AG04449 (cell line): Measurements from ENCODE around the gene MBD3L3.

Experiments
- CTCF ChIA-PET: fragments of 350-600 bp; formaldehyde crosslinking; extraction: SDS; loops from one replicate; lab custom pipeline; 2021; ENCODE audit warnings: antibody characterized with exemption; lab: Yijun Ruan, JAX
- POLR2A ChIA-PET: fragments of 400-600, 350-600 bp; formaldehyde crosslinking; extraction: SDS; loops from one replicate; lab custom pipeline; 2020; ENCODE audit warnings: antibody characterized with exemption, inconsistent platforms; lab: Yijun Ruan, JAX
- DNase-seq: peaks from one replicate; pipeline ENCODE4 v3.0.0-alpha.2; 2010; ENCODE audit warnings: low read depth, low spot score
- H3K4me3 ChIP-seq: 2 replicates; pipeline ENCODE4 v1.5.1; 2011; ENCODE audit warnings: low read depth, mild to moderate bottlenecking, control low read depth, low read length
- CTCF ChIP-seq: IDR thresholded peaks from one replicate; pipeline ENCODE4 v1.5.1; 2011; ENCODE audit warnings: mild to moderate bottlenecking, moderate library complexity, low read length, control low read depth, inconsistent platforms; ENCODE audit not compliant: insufficient read depth; ENCODE audit errors: missing control alignments

Gene MBD3L3

GRCh38 chr19:7076151-7076550 is 17.7 kb upstream of the MBD3L3 start:
- ChIA-PET CTCF (no interaction called here), POLR2A (no interaction called here)
- DNase-seq: no peak
- H3K4me3 ChIP-seq: no peak overlapping the region
- TF ChIP-seq CTCF: no peak

- H3K4me3 ChIP-seq: no peak overlapping the region
- no peak for TF ChIP-seq CTCF
- DNase-seq: no peak
- ChIA-PET POLR2A (no interaction called here), CTCF (no interaction called here)
These were observed 16.3 kb upstream of the MBD3L3 start for GRCh38 chr19:7074705-7075282.

- CTCF ChIA-PET: no interaction called here
- POLR2A ChIA-PET: no interaction called here
- no peak for DNase-seq
- H3K4me3 ChIP-seq: no peak overlapping the region
- TF ChIP-seq CTCF: no peak
These were observed 14.1 kb upstream of the MBD3L3 start for GRCh38 chr19:7072541-7072940.

GRCh38 chr19:7069904-7070226 is 11.4 kb upstream of the MBD3L3 start:
- no peak for DNase-seq
- POLR2A ChIA-PET: interaction anchor here (0.6 to 1.0 kb wide), 6 partner anchors 10 to 1012 kb away, joined by 3 to 4 read pairs (median 4); no protein-coding TSS in a partner anchor
- TF ChIP-seq CTCF: no peak
- CTCF ChIA-PET: interaction anchor here (1.5 to 2.4 kb wide), 2 partner anchors 11 to 611 kb away, joined by 4 to 10 read pairs; partner anchors contain the start of gene TRAPPC5
- peak overlapping the region; percentile 93 for H3K4me3 ChIP-seq

- POLR2A ChIA-PET: interaction anchor here (0.6 to 1.0 kb wide), 9 partner anchors 9 to 1012 kb away, joined by 3 to 4 read pairs (median 3); no protein-coding TSS in a partner anchor
- no peak for TF ChIP-seq CTCF
- CTCF ChIA-PET: interaction anchor here (0.9 to 2.4 kb wide), 4 partner anchors 11 to 612 kb away, joined by 3 to 10 read pairs (median 5); partner anchors contain the start of gene TRAPPC5
- H3K4me3 ChIP-seq: peak within 1 kb of the TSS; percentile 93
- DNase-seq: peak; percentile 58
These were observed 10.8 kb upstream of the MBD3L3 start, which contains the start of gene ZNF557 for GRCh38 chr19:7069042-7069903. Gene ZNF557 (plus strand): TSS chr19:7069703. CDS start chr19:7075075, 5,372 bp downstream.

GRCh38 chr19:7068599-7068998 is 10.1 kb upstream of the MBD3L3 start:
- CTCF ChIA-PET: interaction anchor here (0.9 to 1.5 kb wide), 3 partner anchors 19 to 613 kb away, joined by 3 to 6 read pairs (median 4); partner anchors contain the start of gene TRAPPC5
- H3K4me3 ChIP-seq: peak overlapping the region; percentile 42
- POLR2A ChIA-PET: interaction anchor here (0.8 to 1.0 kb wide), 5 partner anchors 10 to 31 kb away, joined by 3 to 4 read pairs (median 4); no protein-coding TSS in a partner anchor
- TF ChIP-seq CTCF: no peak
- no peak for DNase-seq
